K562 (cell line): ENCODE results near the gene EEF1A2. TPM values are rescaled to one million over a fixed set of nuclear protein-coding genes. Genes with fewer than 3 reads are reported as not detected.

Source experiments
- ATF1 ChIP-seq, 2 experiments: fragments of 450-650 bp in 1 of 2; IDR thresholded peaks; 2 replicates each; pipeline ENCODE4 v1.6.1; 2016; ENCODE audit warnings: missing compliant biosample characterization in 1 of 2, missing genetic modification characterization in 1 of 2
- SAFB ChIP-seq: fragments of 200-400 bp; formaldehyde crosslinking; IDR thresholded peaks from 2 replicates; pipeline ENCODE4 v1.6.1; 2017; ENCODE audit warnings: low read depth, low read length, borderline replicate concordance
- SLC30A9 ChIP-seq: fragments of 250-450 bp; sonication (Bioruptor Pico); IDR thresholded peaks from 2 replicates; pipeline ENCODE4 v1.8.0; 2022; ENCODE audit warnings: mild to moderate bottlenecking, moderate library complexity
- polyA plus RNA-seq, 8 experiments: library from polyadenylated mRNA; depleted of rRNA in 4 of 8; stranded (reverse) in 5 of 8; unstranded in 3 of 8; fragments of >200 nt; fragmentation: Nextera tagmentation in 2 of 8; fragmentation: Illumina TruSeq in 1 of 8; extraction: Ambion mirVana in 2 of 8; extraction: Trizol in 1 of 8; gene quantifications; 2 replicates each; pipeline versions ENCODE4 v1.2.1 to v1.2.3, GENCODE V29; 2011 to 2014; ENCODE audit warnings: inconsistent platforms in 1 of 8, missing spikeins in 1 of 8
- total RNA-seq, 7 experiments: library from RNA; depleted of rRNA in 6 of 7; stranded (reverse); fragments of >200 nt in 6 of 7; fragmentation: Illumina TruSeq in 2 of 7; extraction: Trizol in 2 of 7; gene quantifications; 2 replicates each; pipeline versions ENCODE4 v1.2.1 to v1.2.3, GENCODE V29; 2011 to 2021; ENCODE audit warnings: low replicate concordance in 1 of 7
- TF ChIP-seq, protein P1 (sequence below): fragments of 200-600 bp; sonication (generic); IDR thresholded peaks from one replicate; pipeline ENCODE4 v1.6.1; 2012; ENCODE audit warnings: mild to moderate bottlenecking, low read depth, low read length, inconsistent platforms

The EEF1A2 gene
- total and polyA plus RNA-seq, 9 of the 15 experiments (the other 6 are each of a cell fraction or from before 2014, with no cell fraction given): 0.04 to 29.6 (median 11.5) TPM

DNA sequence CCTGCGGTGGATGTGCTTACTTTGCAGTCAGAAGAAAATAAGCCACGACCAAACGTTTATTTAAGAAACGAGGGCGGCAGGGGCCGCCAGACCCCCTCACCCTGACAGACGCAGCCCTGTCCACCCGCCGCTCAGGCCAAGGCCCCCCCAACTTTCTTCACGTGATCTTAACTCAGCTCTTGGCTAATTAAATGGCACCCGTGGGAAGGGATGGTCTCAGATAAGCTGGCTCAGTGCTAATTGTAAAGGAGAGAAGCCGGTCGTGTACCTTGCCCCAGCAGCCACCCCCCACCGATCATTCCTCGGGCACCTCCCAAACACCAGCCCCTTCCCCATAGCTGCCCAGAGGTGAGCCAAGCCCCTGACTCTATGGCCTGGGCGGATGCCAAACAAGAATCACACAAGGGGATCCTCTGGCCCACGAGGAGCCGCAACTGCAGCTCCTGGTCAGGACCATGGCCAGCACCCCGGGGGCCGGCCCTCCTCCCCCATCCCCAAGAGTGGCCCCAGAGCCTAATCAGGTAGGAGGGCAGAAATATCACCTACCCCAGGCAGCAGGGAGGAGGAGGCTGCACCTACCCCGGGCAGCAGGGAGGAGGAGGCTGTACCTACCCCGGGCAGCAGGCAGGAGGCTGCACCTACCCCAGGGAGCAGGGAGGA, 37.6 kb downstream of the EEF1A2 start (continued):
- TF ChIP-seq, protein P1, sequence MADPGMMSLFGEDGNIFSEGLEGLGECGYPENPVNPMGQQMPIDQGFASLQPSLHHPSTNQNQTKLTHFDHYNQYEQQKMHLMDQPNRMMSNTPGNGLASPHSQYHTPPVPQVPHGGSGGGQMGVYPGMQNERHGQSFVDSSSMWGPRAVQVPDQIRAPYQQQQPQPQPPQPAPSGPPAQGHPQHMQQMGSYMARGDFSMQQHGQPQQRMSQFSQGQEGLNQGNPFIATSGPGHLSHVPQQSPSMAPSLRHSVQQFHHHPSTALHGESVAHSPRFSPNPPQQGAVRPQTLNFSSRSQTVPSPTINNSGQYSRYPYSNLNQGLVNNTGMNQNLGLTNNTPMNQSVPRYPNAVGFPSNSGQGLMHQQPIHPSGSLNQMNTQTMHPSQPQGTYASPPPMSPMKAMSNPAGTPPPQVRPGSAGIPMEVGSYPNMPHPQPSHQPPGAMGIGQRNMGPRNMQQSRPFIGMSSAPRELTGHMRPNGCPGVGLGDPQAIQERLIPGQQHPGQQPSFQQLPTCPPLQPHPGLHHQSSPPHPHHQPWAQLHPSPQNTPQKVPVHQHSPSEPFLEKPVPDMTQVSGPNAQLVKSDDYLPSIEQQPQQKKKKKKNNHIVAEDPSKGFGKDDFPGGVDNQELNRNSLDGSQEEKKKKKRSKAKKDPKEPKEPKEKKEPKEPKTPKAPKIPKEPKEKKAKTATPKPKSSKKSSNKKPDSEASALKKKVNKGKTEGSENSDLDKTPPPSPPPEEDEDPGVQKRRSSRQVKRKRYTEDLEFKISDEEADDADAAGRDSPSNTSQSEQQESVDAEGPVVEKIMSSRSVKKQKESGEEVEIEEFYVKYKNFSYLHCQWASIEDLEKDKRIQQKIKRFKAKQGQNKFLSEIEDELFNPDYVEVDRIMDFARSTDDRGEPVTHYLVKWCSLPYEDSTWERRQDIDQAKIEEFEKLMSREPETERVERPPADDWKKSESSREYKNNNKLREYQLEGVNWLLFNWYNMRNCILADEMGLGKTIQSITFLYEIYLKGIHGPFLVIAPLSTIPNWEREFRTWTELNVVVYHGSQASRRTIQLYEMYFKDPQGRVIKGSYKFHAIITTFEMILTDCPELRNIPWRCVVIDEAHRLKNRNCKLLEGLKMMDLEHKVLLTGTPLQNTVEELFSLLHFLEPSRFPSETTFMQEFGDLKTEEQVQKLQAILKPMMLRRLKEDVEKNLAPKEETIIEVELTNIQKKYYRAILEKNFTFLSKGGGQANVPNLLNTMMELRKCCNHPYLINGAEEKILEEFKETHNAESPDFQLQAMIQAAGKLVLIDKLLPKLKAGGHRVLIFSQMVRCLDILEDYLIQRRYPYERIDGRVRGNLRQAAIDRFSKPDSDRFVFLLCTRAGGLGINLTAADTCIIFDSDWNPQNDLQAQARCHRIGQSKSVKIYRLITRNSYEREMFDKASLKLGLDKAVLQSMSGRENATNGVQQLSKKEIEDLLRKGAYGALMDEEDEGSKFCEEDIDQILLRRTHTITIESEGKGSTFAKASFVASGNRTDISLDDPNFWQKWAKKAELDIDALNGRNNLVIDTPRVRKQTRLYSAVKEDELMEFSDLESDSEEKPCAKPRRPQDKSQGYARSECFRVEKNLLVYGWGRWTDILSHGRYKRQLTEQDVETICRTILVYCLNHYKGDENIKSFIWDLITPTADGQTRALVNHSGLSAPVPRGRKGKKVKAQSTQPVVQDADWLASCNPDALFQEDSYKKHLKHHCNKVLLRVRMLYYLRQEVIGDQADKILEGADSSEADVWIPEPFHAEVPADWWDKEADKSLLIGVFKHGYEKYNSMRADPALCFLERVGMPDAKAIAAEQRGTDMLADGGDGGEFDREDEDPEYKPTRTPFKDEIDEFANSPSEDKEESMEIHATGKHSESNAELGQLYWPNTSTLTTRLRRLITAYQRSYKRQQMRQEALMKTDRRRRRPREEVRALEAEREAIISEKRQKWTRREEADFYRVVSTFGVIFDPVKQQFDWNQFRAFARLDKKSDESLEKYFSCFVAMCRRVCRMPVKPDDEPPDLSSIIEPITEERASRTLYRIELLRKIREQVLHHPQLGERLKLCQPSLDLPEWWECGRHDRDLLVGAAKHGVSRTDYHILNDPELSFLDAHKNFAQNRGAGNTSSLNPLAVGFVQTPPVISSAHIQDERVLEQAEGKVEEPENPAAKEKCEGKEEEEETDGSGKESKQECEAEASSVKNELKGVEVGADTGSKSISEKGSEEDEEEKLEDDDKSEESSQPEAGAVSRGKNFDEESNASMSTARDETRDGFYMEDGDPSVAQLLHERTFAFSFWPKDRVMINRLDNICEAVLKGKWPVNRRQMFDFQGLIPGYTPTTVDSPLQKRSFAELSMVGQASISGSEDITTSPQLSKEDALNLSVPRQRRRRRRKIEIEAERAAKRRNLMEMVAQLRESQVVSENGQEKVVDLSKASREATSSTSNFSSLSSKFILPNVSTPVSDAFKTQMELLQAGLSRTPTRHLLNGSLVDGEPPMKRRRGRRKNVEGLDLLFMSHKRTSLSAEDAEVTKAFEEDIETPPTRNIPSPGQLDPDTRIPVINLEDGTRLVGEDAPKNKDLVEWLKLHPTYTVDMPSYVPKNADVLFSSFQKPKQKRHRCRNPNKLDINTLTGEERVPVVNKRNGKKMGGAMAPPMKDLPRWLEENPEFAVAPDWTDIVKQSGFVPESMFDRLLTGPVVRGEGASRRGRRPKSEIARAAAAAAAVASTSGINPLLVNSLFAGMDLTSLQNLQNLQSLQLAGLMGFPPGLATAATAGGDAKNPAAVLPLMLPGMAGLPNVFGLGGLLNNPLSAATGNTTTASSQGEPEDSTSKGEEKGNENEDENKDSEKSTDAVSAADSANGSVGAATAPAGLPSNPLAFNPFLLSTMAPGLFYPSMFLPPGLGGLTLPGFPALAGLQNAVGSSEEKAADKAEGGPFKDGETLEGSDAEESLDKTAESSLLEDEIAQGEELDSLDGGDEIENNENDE: no peak
- no peak for TF ChIP-seq SLC30A9 (CRISPR knock-in tag)
- TF ChIP-seq SAFB: no peak
- TF ChIP-seq ATF1 (CRISPR knock-in tag; IDR thresholded peaks at IDR 0.05): no peak
- no peak for TF ChIP-seq ATF1 (tag; IDR thresholded peaks at IDR 0.05)
